PC-3 (cell line): ENCODE results near the gene KRT81. TPM values are rescaled to one million over a fixed set of nuclear protein-coding genes. Genes with fewer than 3 reads are reported as not detected.

ENCODE experiments used
- ATAC-seq: fragments of 200-7000 bp; cut with Tn5 transposase; 2 replicates; pipeline ENCODE4 v1.9.1; 2020; ENCODE audit warnings: mild to moderate bottlenecking, moderate library complexity
- BruUV-seq: library from RNA; stranded (reverse); fragments of 400-500 nt; replicated peaks from 2 replicates; lab custom pipeline; 2021; lab: Mats Ljungman, UMichigan
- CTCF ChIA-PET: fragments of 300-600 bp; sonication (Branson Sonifier 250); formaldehyde crosslinking; loops from one replicate; lab custom pipeline; 2022; ENCODE audit warnings: antibody characterized with exemption; lab: Charles Lee
- POLR2A ChIA-PET: fragments of 300-600 bp; sonication (Branson Sonifier 250); formaldehyde crosslinking; loops from one replicate; lab custom pipeline; 2022; ENCODE audit warnings: antibody characterized with exemption; ENCODE audit not compliant: unreplicated experiment; lab: Charles Lee
- DNase-seq: peaks from one replicate; pipeline ENCODE4 v3.0.0-alpha.2; 2015
- H2AFZ ChIP-seq: fragments of 300-600 bp; sonication (generic); 2 replicates; pipeline ENCODE4 v1.6.0; 2016; ENCODE audit warnings: antibody characterized with exemption, low read length
- H3F3A ChIP-seq: fragments of 300-600 bp; sonication (generic); one replicate; pipeline ENCODE4 v1.6.0; 2017; ENCODE audit warnings: antibody characterized with exemption, low read length, control low read depth, mild to moderate bottlenecking; ENCODE audit not compliant: unreplicated experiment
- H3K27ac ChIP-seq: fragments of 300-600 bp; sonication (generic); 2 replicates; pipeline ENCODE4 v1.5.1; 2016; ENCODE audit warnings: mild to moderate bottlenecking, low read length
- H3K27me3 ChIP-seq: fragments of 300-600 bp; sonication (generic); 2 replicates; pipeline ENCODE4 v1.6.1; 2016; ENCODE audit warnings: low read length, mixed read lengths
- H3K36me3 ChIP-seq: fragments of 300-600 bp; sonication (generic); 2 replicates; pipeline ENCODE4 v1.6.1; 2016; ENCODE audit warnings: low read depth, mixed run types, low read length, mixed read lengths
- H3K4me1 ChIP-seq: fragments of 300-600 bp; sonication (generic); 2 replicates; pipeline ENCODE4 v1.5.1; 2016; ENCODE audit warnings: low read length; ENCODE audit not compliant: insufficient read depth
- H3K4me2 ChIP-seq: fragments of 300-600 bp; sonication (generic); 2 replicates; pipeline ENCODE4 v1.6.0; 2016; ENCODE audit warnings: low read length
- H3K4me3 ChIP-seq: fragments of 300-600 bp; sonication (generic); 2 replicates; pipeline ENCODE4 v1.5.1; 2016; ENCODE audit warnings: mild to moderate bottlenecking, low read length, mixed read lengths
- H3K79me2 ChIP-seq: fragments of 300-600 bp; sonication (generic); 2 replicates; pipeline ENCODE4 v1.6.1; 2017; ENCODE audit warnings: low read length, mixed read lengths
- H3K9ac ChIP-seq: fragments of 300-600 bp; sonication (generic); 2 replicates; pipeline ENCODE4 v1.6.0; 2016; ENCODE audit warnings: mild to moderate bottlenecking, low read length
- H3K9me2 ChIP-seq: fragments of 300-600 bp; sonication (generic); replicated peaks from 2 replicates; pipeline ENCODE4 v1.6.1; 2016; ENCODE audit warnings: mixed run types, low read length, mixed read lengths
- H3K9me3 ChIP-seq: fragments of 300-600 bp; sonication (generic); 2 replicates; pipeline ENCODE4 v1.6.1; 2016; ENCODE audit warnings: low read length, mixed read lengths
- H4K20me1 ChIP-seq: fragments of 300-600 bp; sonication (generic); 2 replicates; pipeline ENCODE4 v1.6.1; 2016; ENCODE audit warnings: low read length, mixed read lengths
- EZH2 ChIP-seq: fragments of 300-600 bp; sonication (generic); IDR thresholded peaks from one replicate; pipeline ENCODE4 v1.6.1; 2017; ENCODE audit warnings: antibody characterized with exemption, mild to moderate bottlenecking, low read length; ENCODE audit not compliant: unreplicated experiment
- EZH2phosphoT487 ChIP-seq: fragments of 300-600 bp; sonication (generic); IDR thresholded peaks from 2 replicates; pipeline ENCODE4 v1.6.1; 2018; ENCODE audit warnings: mild to moderate bottlenecking, antibody characterized with exemption, low read length, borderline replicate concordance
- intact Hi-C: fragments of 100-400 bp; cut with micrococcal nuclease; formaldehyde crosslinking; loops from 2 replicates; pipeline ENCODE4 v1.9.0; 2023
- total RNA-seq: library from RNA; depleted of rRNA; stranded (reverse); fragments of >200 nt; gene quantifications from 2 replicates; pipeline ENCODE4 v1.2.3, GENCODE V29; 2014
- TF ChIP-seq, protein P1 (sequence below): fragments of 300-600 bp; sonication (generic); conservative IDR thresholded peaks from 2 replicates; pipeline ENCODE4 v1.5.1; 2017; ENCODE audit warnings: antibody characterized with exemption, low read depth, mild to moderate bottlenecking, low read length

KRT81 gene
- total RNA-seq, 1 experiment from 2014 or later, result 1,688 TPM

DNA sequence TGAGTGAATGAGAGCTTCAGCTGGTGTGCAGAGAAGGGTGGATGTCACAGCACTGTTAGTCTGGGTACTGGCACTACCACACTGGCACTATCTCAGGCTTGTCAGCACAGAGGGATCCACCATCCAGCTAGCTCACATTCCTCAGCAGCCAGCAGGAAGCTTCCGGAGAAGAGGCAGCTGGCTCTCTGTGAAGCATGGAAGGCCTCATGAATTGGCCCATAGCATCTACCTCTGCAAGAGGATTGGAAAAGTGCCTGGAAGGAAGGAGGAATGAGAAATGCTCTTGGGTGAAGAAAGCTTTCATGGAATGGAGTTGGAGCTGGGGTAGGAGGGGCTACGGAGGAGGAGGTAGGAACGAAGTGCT, 19.9 kb upstream of the KRT81 start:
- Histone ChIP-seq H3F3A (no peaks in the 10 kb centered on the region), H3K27ac (no peak overlapping the region), H3K4me3 (no peak overlapping the region), H3K4me2 (no peak overlapping the region), H4K20me1 (no peaks in the 10 kb centered on the region), H3K9ac (no peak overlapping the region), H3K4me1 (peaks cover 11% of the 10 kb centered on the region), H3K27me3 (no peaks in the 10 kb centered on the region), H3K36me3 (no peaks in the 10 kb centered on the region), H2AFZ (no peak overlapping the region), H3K9me2 (no peaks in the 10 kb centered on the region), H3K79me2 (no peaks in the 10 kb centered on the region), H3K9me3 (no peaks in the 10 kb centered on the region)
- TF ChIP-seq EZH2phosphoT487 (no peak), EZH2 (no peak)
- TF ChIP-seq, protein P1, sequence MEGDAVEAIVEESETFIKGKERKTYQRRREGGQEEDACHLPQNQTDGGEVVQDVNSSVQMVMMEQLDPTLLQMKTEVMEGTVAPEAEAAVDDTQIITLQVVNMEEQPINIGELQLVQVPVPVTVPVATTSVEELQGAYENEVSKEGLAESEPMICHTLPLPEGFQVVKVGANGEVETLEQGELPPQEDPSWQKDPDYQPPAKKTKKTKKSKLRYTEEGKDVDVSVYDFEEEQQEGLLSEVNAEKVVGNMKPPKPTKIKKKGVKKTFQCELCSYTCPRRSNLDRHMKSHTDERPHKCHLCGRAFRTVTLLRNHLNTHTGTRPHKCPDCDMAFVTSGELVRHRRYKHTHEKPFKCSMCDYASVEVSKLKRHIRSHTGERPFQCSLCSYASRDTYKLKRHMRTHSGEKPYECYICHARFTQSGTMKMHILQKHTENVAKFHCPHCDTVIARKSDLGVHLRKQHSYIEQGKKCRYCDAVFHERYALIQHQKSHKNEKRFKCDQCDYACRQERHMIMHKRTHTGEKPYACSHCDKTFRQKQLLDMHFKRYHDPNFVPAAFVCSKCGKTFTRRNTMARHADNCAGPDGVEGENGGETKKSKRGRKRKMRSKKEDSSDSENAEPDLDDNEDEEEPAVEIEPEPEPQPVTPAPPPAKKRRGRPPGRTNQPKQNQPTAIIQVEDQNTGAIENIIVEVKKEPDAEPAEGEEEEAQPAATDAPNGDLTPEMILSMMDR, result no peak
- ATAC-seq (no peak), DNase-seq (no peak)
- no TSS peak for BruUV-seq
- CTCF ChIA-PET, result interaction anchor here (0.6 kb wide), 1 partner anchor 346 kb away, joined by 3 read pairs; no protein-coding TSS in a partner anchor
- intact Hi-C loops, result no loop called here
- POLR2A ChIA-PET, result interaction anchor here (0.5 to 1.2 kb wide), 2 partner anchors 33 to 163 kb away, joined by 3 to 12 read pairs; no protein-coding TSS in a partner anchor

DNA sequence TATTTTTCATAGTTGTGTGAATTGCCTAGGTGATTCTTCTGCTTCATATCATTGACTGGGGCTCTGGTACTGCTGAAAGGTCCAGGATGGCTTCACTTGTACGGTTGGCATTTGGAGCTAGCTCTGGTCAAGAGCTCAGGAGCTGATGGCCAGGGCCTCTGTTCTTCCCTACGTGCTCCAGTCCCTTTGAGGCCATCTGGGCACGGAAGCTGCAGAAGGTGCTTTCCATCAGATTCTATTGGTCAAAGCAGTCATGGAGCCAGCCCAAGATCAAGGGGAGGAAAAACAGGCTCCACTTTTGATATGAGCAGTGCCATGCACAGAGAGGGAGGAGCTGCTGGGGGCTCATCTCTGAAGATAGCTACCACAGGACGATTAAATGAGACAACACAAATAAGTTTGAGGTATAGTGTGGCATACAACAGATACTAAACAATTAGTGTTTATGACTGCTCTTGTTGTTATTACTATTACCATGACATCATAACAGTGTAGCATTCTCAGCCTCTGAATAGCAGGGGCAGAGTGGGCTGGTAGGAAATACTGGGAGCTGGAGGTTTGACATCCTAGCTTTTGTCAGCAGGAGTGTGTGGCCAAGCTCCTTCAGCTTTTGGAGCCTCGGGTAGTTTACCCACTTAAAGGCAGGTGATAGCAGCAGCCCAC, 19.4 kb upstream of the KRT81 start:
- H3F3A ChIP-seq, result no peaks in the 10 kb centered on the region
- H4K20me1 ChIP-seq, result no peaks in the 10 kb centered on the region
- no peaks in the 10 kb centered on the region for H3K79me2 ChIP-seq
- H3K9ac ChIP-seq, result no peak overlapping the region
- CTCF ChIA-PET, result interaction anchor here (0.6 to 0.7 kb wide), 2 partner anchors 17 to 345 kb away, joined by 3 read pairs; no protein-coding TSS in a partner anchor
- no peak for ATAC-seq
- no peaks in the 10 kb centered on the region for H3K36me3 ChIP-seq
- no peaks in the 10 kb centered on the region for H3K27me3 ChIP-seq
- no peaks in the 10 kb centered on the region for H3K9me2 ChIP-seq
- no peak overlapping the region for H3K4me3 ChIP-seq
- H3K9me3 ChIP-seq, result no peaks in the 10 kb centered on the region
- H3K4me2 ChIP-seq, result no peak overlapping the region
- H3K27ac ChIP-seq, result no peak overlapping the region
- POLR2A ChIA-PET, result interaction anchor here (0.5 to 1.2 kb wide), 2 partner anchors 33 to 162 kb away, joined by 3 to 12 read pairs; no protein-coding TSS in a partner anchor
- TF ChIP-seq EZH2phosphoT487 (no peak), EZH2 (no peak)
- TF ChIP-seq, protein P1, result no peak
- no peak overlapping the region for H2AFZ ChIP-seq
- no TSS peak for BruUV-seq
- DNase-seq, result no peak
- intact Hi-C loops, result no loop called here
- H3K4me1 ChIP-seq, result peaks cover 11% of the 10 kb centered on the region
